HCT116 (cell line): ENCODE data around the gene RPS6KA2.

Source experiments
- CTCF ChIP-seq, 3 experiments: fragments of 200-600 bp in 1 of 3; sonication (generic) in 1 of 3; IDR thresholded peaks in 2 of 3; conservative IDR thresholded peaks in 1 of 3; 2 replicates each; pipeline ENCODE4 v1.5.1; 2012 to 2017; ENCODE audit warnings: low read depth in 2 of 3, low read length in 2 of 3, antibody characterized with exemption in 1 of 3, borderline replicate concordance in 1 of 3, control low read depth in 1 of 3, mild to moderate bottlenecking in 1 of 3, mixed read lengths in 1 of 3, mixed run types in 1 of 3, moderate library complexity in 1 of 3; ENCODE audit not compliant: insufficient read depth in 1 of 3
- EZH2 ChIP-seq: fragments of 200-600 bp; sonication (generic); IDR thresholded peaks from 2 replicates; pipeline ENCODE4 v1.6.1; 2017; ENCODE audit warnings: antibody characterized with exemption, mixed run types
- EZH2phosphoT487 ChIP-seq: fragments of 200-600 bp; IDR thresholded peaks from 2 replicates; pipeline ENCODE4 v1.6.1; 2018; ENCODE audit warnings: antibody characterized with exemption, borderline replicate concordance
- JUND ChIP-seq: IDR thresholded peaks from 2 replicates; pipeline ENCODE4 v1.6.1; 2012
- POLR2A ChIP-seq: IDR thresholded peaks from 2 replicates; pipeline ENCODE4 v1.7.0; 2011; ENCODE audit warnings: borderline replicate concordance; ENCODE audit not compliant: insufficient read depth, insufficient read length; ENCODE audit errors: extremely low read depth
- POLR2AphosphoS5 ChIP-seq: IDR thresholded peaks from 2 replicates; pipeline ENCODE4 v1.6.1; 2011; ENCODE audit warnings: mild to moderate bottlenecking, low read depth, low read length, moderate library complexity
- SP1 ChIP-seq: IDR thresholded peaks from 2 replicates; pipeline ENCODE4 v1.6.1; 2012; ENCODE audit warnings: low read depth
- TCF7L2 ChIP-seq: IDR thresholded peaks from 2 replicates; pipeline ENCODE4 v1.7.0; 2011; ENCODE audit warnings: borderline replicate concordance, inconsistent platforms; ENCODE audit not compliant: insufficient read depth, insufficient read length; ENCODE audit errors: extremely low read depth
- YY1 ChIP-seq: IDR thresholded peaks from 2 replicates; pipeline ENCODE4 v1.6.1; 2011; ENCODE audit warnings: low read length, low read depth, moderate library complexity, mild to moderate bottlenecking; ENCODE audit not compliant: insufficient replicate concordance; ENCODE audit errors: extremely low read depth
- ZFX ChIP-seq: fragments of 450-650 bp; IDR thresholded peaks from 2 replicates; pipeline ENCODE4 v1.6.1; 2017

DNA sequence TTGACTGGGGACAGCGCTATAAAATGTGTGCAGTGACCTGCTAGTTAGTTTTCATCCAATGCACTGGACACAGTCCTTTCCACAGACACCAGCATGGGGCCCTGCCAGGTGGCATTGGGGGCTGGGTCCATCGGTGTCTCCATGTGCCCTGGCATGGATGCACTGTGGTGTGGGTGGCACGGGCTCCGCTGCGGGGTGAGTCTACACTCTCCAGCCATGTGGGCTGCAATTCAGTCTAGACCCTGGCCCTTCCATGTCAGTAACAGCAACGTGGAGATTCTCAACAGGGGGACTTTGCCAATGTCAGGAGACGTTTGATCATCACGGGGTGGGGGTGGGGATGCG is 140.5 kb downstream of the RPS6KA2 start:
- TF ChIP-seq POLR2A, result no peak
- TF ChIP-seq CTCF (IDR thresholded peaks at IDR 0.05 in 2 of 3, conservative IDR thresholded peaks at IDR 0.05 in 1 of 3; ENCODE audit: borderline replicate concordance in 1 of 3, insufficient read depth in 1 of 3, low read depth in 2 of 3, low read length in 2 of 3), result no peak
- TF ChIP-seq ZFX, result no peak
- no peak for TF ChIP-seq POLR2AphosphoS5
- no peak for TF ChIP-seq SP1
- TF ChIP-seq JUND, result no peak
- TF ChIP-seq EZH2, result no peak
- no peak for TF ChIP-seq EZH2phosphoT487
- TF ChIP-seq YY1, result no peak
- no peak for TF ChIP-seq TCF7L2
